Right renal cortex interstitium (tissue), 3 donors: Measurements from ENCODE around the gene ATP5F1E. TPM values are rescaled to one million over a fixed set of nuclear protein-coding genes. Genes with fewer than 3 reads are reported as not detected.
"Not testable (repeated sequence)": the region's sequence is repeated elsewhere in the genome, so short reads cannot be mapped to it uniquely, and the experiment has no call there.

Experiments used
- DNase-seq, 3 donors: peaks; one replicate each; pipeline ENCODE4 v3.0.0-alpha.2; 2013; ENCODE audit warnings: low read depth in 3 of 3, low spot score in 2 of 3
- polyA plus RNA-seq, 3 donors: library from polyadenylated mRNA; unstranded; fragments of 120-200 nt; gene quantifications; one replicate each; pipeline ENCODE4 v1.2.1, GENCODE V29; 2013; ENCODE audit not compliant: insufficient read length in 3 of 3

Gene ATP5F1E
- polyA plus RNA-seq, 3 donors, result 202 to 222 (median 222) TPM

DNA sequence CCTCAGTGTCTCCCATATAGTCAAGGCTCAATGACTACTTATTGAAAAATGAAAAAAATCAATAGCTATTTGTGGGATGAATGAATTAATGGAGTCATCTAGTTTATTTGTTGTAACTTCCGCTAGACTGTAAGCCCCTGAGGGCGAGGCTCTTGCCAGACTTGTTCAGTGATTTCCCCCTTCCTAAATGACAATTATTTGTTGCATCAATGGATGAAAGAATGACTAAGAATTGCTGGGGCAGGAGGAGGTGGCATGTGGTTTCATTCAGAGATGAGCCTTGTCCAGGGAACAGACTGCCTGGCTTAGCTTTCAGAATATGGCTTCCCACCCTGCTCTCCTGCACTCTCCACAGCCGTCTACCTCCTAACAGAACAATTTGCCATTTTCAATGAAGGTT lies 11.6 kb upstream of the ATP5F1E start:
- DNase-seq, result no peak

DNA sequence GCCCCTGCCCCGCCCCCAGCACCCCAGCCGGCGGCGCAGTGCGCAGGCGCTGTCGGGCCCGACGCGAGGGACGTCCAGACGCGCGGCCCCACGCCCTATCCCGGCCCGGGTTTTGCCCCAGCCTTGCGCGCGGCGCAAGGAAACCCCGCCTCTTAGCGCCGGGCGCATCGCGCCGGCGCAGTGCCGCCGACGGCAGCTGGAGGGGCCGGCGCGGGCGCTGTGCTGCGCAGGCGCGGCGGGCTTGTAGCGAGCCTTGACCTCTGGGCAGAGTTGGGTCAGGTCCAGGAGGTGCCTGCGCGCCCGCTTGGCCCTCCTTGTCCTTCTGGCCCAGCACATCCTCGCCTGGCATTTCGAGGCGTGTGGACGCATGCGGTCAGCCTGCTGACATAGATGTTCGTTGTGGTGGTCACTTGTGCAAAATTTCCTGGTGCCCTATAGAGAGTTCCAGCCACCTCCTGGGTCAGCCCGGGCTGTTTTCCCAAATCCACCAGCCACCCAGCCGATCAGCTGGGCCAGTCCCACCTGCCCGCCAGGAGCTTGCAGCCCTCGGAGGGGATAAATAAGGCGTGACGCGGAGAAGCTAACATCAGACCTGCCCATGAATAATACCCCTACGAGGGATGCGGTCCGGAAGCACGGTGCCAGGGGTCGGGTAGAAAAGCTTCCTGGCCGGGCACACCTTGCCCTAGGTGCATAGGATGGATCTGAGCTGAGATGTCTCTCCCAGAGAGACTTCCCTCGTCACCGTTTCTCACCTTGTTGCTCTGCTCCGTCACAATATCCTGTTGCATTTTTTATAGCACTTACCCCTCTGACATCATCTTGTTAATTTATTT lies 10.9 kb upstream of the ATP5F1E start:
- peak; percentile 70 to 84 (median 77) for DNase-seq

DNA sequence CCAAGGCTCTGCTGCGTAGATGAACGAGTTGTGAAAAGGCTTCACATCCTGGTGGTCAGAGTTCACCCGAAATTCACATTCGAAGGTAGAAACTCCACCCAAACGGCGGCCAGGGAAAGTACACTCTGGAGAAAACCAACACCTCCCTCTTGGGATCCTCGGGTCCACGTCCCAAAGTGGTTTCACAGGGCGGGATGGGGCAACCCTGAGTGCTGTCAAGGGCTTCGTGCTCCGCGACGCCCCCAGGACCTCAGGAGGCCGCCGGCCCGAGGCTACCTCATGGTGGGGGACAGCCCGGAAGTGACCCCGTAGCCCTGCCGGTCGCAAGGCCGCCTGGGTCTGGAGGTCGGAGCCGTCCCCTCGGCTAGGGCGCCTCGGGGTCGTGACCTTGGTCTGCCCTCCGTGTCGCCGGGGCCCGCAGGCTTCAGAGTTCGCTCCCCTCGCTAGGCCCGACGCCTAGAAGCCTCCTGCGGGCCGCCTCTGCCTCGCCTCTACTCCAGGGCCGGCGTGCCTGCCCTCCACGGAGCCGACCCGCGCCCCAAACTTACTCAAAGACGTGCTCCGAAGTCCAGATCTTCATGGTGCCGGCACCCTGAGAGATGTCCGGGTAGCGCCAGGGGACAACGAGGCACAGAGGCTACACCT lies 10.1 kb upstream of the ATP5F1E start, which contains the start of gene PRELID3B:
TSS of gene PRELID3B (minus strand) at position 636 of the 645 bp plus-strand sequence. CDS start at position 580, 56 bp downstream.
- DNase-seq, result no peak

DNA sequence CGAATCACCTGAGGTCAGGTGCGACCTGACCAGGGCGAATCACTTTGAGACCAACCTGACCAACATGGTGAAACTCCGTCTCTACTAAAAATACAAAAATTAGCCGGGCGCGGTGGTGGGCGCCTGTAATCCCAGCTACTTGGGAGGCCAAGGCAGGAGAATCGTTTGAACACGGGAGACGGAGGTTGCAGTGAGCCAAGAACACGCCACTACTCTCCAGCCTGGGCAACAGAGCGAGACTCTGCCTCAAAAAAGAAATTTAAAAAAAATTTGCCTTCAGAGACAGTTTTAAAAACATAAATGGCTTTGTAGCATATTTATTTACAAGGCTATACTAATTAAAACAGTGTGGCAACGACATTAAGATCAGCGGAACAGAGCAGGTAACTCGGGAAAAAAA lies 9.4 kb upstream of the ATP5F1E start:
- not testable (repeated sequence) for DNase-seq

DNA sequence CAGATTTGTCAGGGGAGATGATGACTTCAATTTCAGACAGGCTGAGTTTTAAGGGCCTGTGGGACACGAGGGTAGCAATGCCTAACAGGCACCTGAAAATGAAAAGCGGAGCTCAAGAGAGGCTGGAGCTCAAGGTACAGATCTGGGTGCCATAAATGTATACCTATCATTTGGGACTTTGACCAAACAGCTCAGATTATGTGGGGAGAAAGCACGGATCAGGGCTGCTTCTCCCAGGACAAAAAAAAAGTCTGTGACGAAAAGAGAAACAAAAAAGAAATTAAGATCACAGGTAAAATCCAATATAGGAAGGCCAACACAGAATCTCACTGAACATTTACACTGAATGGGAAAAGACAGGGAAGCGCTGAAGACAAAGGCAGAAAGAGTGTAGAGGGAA lies 8.5 kb upstream of the ATP5F1E start:
- no peak for DNase-seq

DNA sequence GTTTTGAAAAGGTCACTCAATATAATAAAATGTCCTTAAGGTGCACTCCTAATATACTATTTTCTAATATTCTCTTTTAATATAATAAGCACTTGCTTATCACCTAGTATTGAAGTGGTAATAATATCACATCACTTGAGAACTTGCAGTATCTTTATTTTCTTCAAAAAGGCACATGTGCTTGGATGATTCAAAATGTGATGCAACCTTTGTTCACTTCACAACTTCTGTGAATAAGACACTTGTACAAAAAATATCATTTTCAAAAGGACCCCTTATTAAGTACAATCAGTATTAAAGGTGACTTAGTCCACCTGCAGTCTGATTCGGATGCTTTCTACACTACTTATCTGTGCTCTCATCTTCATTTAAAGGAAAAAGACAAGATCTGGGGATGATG lies 7.1 kb upstream of the ATP5F1E start:
- no peak for DNase-seq

DNA sequence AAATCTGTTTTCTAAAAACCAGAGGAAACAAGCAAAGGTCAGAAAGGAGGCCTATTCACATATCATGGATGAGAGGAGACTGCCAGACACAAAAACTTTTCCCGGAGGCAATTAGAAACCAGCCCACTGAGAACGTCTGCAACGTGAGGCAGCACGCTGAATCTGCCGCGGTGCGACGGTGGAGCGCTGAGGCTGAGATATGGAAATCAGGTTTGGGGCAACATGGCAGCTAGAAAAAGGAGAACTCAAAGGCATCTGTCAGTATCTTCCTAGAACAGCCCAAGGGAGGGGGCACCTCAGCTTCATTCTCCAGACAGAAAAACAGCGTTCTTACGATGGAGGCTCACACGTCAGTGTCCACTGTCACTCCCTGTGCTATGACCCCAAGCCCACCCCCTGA lies 5.3 kb upstream of the ATP5F1E start:
- DNase-seq, result no peak

DNA sequence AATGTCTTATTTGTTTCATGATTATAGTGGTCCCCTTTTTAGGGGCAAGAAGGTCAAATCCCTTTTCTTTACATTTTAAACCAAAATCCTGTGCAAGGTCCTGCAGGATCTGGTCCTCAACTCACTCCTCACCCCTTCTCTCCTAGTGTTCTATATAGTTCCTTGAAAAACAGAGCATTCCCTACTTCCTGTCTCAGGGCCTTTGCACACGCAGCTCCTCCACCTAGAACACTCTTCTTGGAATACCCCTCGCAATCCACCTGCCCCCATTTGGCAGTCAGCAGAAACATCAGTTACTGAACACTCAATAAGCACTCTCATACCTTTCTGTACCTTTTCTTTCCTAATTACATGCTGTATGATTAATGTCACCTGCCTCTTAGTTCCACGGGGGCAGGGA lies 3.2 kb upstream of the ATP5F1E start:
- no peak for DNase-seq

DNA sequence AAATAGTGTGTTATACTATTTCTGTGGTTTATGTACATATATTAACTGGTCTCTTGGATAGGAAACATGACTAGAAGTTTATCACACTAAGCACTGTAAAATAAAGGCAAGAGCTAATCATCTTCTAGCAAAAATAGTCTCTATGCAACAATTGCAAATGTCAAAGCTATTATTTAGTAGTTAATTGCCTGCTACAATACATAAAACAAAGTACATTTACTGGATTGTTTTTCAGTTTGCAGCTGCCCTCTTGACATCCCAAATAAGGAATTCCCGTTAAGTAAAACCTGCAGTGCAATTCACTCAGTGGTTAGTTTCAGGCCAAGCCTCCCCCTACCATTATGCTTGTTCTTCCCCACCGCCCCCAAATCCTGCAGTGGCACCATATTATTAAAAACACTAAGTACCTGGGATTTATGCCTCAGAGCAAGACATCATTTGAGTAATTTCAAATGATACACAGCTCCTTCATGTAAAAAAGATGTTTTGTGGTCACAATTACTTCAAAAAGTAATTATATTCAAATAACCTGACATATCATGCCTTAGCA lies 1.6 kb upstream of the ATP5F1E start:
- no peak for DNase-seq

DNA sequence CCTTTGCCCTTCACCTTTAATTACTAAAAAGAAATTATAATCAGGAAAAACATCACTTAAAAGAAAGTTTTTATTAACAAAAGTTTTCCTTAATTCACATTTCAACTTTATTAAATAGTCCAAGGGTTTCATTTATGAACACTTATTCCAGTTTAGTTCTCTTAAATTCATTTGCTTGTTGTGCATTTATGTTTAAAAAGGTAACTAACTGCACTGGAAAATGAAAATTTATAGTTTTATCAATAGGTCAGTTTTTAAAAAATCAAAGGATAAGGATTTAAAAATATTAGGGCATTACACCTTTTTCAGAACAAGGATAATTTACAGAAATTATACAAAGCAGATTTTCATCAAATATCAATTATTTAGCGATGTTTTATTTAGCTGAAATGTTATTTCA lies 958 bp upstream of the ATP5F1E start:
- DNase-seq, result no peak

DNA sequence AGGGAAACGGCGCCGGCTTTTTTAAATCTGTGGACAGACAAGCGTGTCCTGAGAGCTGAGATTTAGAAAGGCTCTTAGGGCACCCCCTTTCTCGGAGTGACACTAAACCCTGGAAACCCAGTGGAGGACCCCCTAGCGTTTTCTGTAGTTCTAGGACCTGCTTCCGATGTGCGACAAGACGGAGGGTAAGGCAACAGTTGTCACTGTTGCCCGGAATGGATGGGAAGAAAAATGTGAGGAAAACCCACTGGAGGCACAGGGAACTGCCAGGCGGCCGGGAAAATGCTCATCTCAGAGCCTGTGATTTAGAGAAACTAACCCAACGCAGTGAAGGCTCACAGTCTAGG lies 551 bp upstream of the ATP5F1E start:
- peak in 1 of 3 donors; percentile 53 for DNase-seq

DNA sequence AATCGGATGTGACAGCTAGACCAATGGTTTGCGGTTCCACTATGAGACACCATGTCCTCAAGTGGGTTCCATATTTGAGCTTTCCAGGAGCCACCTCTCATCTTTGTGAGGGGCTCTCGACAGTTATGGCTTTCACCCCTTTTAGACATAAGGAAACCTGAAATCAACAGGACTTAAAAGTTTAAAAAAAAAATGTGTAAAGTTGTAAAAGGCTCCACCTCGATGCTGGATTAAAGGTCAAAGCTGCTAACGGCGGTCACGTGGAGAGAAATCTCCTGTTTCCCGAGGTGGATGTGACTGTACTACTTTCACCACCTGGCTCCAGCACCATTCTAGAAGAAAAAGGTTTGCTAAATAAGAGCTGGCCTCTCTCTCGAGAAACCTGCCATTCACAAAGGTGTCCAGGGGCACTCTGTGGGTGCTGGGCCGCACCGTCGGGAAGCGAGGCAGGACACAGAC lies 542 bp downstream of the ATP5F1E start:
- DNase-seq, result no peak

DNA sequence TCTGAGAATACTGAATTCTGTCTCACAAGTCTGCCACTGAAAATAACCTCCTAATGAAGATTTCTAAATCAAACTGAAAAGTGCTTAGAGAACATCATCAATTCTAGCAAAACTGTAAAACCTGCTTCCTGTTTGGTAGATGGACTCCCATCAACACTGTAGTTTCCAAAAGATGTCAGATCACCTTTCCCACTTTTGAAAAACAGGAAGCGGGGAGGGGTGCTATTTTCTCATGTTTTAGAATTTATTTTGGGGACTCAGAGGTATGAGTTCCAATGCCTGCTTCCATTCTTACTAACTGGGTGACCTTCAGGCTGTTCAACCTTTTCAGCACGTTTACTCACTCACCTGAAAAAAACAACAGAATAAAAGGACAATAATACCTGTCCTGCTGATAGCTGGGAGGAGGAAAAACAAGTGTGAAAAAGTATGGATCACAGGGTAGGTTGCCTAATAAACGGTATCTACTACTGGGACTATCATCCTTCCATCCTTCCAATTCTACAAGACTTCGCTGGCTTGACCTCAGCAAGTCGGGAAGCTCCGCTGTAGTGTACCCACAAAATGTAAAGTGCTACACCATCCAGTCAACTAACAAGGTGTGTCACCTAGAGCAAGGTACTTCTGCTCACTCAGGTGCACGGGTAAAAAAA lies 1.1 kb downstream of the ATP5F1E start:
- no peak for DNase-seq

DNA sequence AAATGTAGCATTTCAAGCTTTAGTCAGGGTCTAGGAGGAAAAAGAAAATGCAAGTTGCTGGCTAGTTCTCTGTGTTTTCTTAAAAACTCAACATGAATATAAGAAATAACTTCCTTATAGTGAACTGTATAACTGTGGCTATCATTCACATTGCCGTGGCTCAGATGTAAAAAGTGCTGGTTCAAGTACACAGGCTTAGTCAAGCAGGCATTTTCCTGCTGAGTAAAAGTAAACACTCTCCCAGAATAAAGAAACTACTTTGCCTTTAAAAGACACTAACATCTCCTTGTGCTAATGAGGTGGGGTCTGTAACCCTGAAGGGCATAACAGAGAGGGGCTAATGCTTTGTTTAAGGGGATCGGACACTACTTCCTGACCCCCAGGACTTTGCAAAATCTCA lies 3.3 kb downstream of the ATP5F1E start:
- no peak for DNase-seq

DNA sequence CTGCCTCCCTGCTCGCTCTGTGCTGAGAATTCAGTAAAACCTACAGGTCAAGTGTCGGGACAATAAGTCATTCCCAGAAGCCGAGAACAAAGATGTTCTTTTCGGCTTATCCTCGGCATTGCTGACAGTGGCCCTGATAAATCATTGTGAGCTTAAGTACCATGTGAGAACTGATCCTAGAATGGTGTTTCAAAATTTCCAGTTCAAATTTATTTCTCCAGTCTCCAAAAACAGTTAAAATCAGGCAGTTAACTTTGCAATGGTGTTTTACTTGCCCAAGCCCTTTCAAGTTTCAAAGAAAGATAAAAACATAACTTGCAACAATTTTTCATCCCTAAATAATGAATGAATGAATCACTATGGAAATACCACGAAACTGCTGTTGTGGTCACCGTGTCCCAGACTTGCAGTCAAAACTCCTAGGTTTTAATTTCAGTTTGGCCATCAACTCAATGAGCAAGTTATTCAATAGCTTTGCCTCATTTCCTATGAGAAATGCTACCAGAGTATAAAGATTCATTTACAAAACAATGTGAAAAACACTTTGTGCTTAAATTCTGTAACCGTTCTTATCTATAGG lies 4.3 kb downstream of the ATP5F1E start:
- no peak for DNase-seq

DNA sequence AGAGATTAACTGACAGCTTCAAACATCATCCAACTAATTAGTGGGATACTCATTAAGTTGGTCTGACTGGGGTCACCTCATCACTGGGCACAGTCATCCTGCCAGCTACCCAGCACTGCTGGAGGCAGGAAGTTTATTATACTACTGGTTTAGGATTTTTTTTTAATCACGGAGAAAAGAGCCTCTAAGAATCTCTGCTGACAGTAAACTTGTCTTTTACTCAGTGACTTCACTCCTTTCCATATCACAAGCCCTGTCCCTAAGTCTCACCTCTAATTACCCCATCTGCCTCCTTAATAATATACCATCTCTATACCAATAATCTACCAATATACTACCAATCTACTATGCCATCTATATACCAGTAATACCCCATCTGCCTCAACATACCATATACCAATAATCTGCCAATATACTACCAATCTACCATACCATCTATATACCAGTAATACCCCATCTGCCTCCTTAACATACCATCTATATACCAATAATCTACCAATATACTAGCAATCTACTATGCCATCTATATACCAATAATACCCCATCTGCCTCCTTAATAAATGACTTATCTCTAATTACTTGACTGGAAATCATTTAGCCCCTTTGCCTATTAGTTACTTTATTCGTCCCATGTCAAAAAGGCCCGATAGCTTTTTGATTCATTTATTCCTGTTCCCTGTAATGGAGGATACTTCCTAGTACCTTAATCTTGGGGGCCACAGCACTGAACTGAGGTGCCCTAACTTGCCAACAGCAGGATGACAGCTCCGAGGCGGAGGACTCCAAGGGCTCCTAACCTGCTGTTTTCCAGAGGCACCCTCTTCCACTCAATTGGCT lies 5.0 kb downstream of the ATP5F1E start:
- DNase-seq, result no peak

DNA sequence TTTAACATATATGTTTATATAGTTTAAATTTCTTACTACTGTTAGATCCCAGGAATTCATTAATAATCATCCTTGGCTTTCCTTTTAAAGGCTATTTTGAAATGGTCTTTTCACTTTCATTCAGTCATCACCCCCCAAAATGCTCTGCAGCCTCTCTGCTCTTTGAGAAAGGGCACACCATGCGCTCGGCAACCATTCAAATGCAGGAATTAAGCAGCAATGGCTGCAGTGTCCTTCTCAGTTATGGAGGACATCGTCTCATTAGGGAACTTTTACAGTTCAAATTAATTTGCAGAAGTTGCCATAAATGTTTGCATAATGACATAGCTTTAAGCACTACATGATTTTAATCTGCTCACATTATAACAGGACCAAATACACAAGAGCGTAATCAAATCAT lies 6.6 kb downstream of the ATP5F1E start:
- DNase-seq, result no peak

DNA sequence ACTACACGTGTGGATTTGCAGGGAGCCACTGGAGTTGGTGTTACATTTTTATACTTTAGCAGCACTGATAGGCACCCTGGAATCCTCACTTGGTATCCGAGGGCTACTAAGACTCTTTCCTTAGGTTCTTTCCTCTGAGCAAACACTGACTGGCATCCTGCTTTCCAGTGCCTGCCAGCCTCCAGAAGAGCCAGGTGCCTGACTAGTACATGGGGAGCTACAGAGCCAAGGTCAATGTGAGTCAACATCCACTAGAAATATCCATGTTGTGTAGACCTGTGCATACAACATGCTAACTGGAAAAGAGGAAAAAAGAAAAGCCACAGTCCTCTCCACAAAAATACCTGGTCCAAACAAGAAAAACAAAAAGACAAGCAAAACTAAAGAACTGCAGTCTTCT lies 7.0 kb downstream of the ATP5F1E start:
- DNase-seq, result no peak

DNA sequence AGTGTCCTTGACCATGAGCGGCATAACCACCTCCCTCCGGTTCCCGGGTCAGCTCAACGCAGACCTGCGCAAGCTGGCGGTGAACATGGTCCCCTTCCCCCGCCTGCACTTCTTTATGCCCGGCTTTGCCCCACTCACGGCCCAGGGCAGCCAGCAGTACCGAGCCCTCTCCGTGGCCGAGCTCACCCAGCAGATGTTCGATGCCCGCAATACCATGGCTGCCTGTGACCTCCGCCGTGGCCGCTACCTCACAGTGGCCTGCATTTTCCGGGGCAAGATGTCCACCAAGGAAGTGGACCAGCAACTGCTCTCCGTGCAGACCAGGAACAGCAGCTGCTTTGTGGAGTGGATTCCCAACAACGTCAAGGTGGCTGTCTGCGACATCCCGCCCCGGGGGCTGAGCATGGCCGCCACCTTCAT lies 8.0 kb downstream of the ATP5F1E start:
- DNase-seq, result no peak

DNA sequence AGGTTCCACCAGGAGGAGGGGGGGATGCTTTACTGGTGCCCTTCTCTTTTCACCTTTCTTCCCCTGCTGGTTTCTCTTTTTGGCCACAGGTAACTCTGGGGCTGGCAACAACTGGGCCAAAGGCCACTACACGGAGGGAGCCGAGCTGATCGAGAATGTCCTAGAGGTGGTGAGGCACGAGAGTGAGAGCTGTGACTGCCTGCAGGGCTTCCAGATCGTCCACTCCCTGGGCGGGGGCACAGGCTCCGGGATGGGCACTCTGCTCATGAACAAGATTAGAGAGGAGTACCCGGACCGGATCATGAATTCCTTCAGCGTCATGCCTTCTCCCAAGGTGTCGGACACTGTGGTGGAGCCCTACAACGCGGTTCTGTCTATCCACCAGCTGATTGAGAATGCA lies 8.5 kb downstream of the ATP5F1E start:
- no peak for DNase-seq
